GM12878 (cell line): Measurements from ENCODE around the gene CD300H. TPM values are rescaled to one million over a fixed set of nuclear protein-coding genes. Genes with fewer than 3 reads are reported as not detected.

ENCODE experiments used
- ATAC-seq: fragments of 200-7000 bp; cut with Tn5 transposase; 3 replicates; pipeline ENCODE4 v1.9.1; 2020; ENCODE audit warnings: mild to moderate bottlenecking, moderate library complexity
- BruUV-seq: library from RNA; stranded (reverse); fragments of 400-500 nt; replicated peaks from 2 replicates; lab custom pipeline; 2021; lab: Mats Ljungman, UMichigan
- CTCF ChIA-PET: fragments of 300-600 bp; sonication (Branson Sonifier 250); formaldehyde crosslinking; extraction: SDS; loops from one replicate; lab custom pipeline; 2021; ENCODE audit warnings: inconsistent platforms; lab: Yijun Ruan, JAX
- POLR2A ChIA-PET: fragments of 350-600 bp; formaldehyde crosslinking; extraction: SDS; loops from one replicate; lab custom pipeline; 2021; ENCODE audit warnings: inconsistent platforms; lab: Charles Lee
- RAD21 ChIA-PET: fragments of 300-600 bp; sonication (Branson Sonifier 250); formaldehyde crosslinking; loops from one replicate; lab custom pipeline; 2023; ENCODE audit warnings: antibody characterized with exemption; ENCODE audit not compliant: unreplicated experiment; lab: Charles Lee
- SMC1A ChIA-PET: fragments of 300-600 bp; sonication (Branson Sonifier 250); formaldehyde crosslinking; loops from one replicate; lab custom pipeline; 2023; ENCODE audit not compliant: unreplicated experiment, uncharacterized antibody; lab: Charles Lee
- DNase-seq: peaks from one replicate; pipeline ENCODE4 v3.0.0-alpha.2; 2011; ENCODE audit warnings: low read depth, low spot score
- FAIRE-seq: peaks from 3 replicates; lab custom pipeline; 2011; peaks lifted over from hg19 to GRCh38; lab: Jason Lieb, UNC
- H2AFZ ChIP-seq: 2 replicates; pipeline ENCODE4 v1.6.0; 2011; ENCODE audit warnings: low read depth, low read length, control low read depth; ENCODE audit not compliant: control insufficient read depth
- H3K27ac ChIP-seq: 2 replicates; pipeline ENCODE4 v1.5.1; 2011; ENCODE audit warnings: control low read depth; ENCODE audit not compliant: control insufficient read depth, insufficient read depth
- H3K27me3 ChIP-seq, 2 experiments: replicated peaks in 1 of 2; 2 replicates each; pipeline versions ENCODE4 v1.6.0 to v1.6.1; 2011; ENCODE audit warnings: low read length in 1 of 2; ENCODE audit not compliant: control insufficient read depth in 2 of 2, insufficient read depth in 2 of 2
- H3K36me3 ChIP-seq, 2 experiments: 2 replicates each; pipeline ENCODE4 v1.5.1; 2011; ENCODE audit warnings: low read length in 1 of 2; ENCODE audit not compliant: control insufficient read depth in 2 of 2, insufficient read depth in 2 of 2
- H3K4me1 ChIP-seq: 2 replicates; pipeline ENCODE4 v1.6.1; 2011; ENCODE audit warnings: mild to moderate bottlenecking, low read length, moderate library complexity, mixed read lengths; ENCODE audit not compliant: control insufficient read depth, insufficient read depth
- H3K4me2 ChIP-seq: 2 replicates; pipeline ENCODE4 v1.6.0; 2011; ENCODE audit warnings: control low read depth; ENCODE audit not compliant: control insufficient read depth, insufficient read depth
- H3K4me3 ChIP-seq: fragments of 200-600 bp; sonication (generic); 2 replicates; pipeline ENCODE4 v1.5.1; 2016
- H3K79me2 ChIP-seq: 2 replicates; pipeline ENCODE4 v1.6.0; 2011; ENCODE audit warnings: low read length; ENCODE audit not compliant: control insufficient read depth, insufficient read depth
- H3K9ac ChIP-seq: 2 replicates; pipeline ENCODE4 v1.8.0; 2011; ENCODE audit warnings: low read length, control low read depth, mixed read lengths; ENCODE audit not compliant: control insufficient read depth, insufficient read depth
- H3K9me3 ChIP-seq: replicated peaks from 3 replicates; pipeline ENCODE4 v1.5.1; 2011; ENCODE audit warnings: mild to moderate bottlenecking, low read length; ENCODE audit not compliant: control insufficient read depth, insufficient read depth
- H4K20me1 ChIP-seq: 2 replicates; pipeline ENCODE4 v1.6.0; 2011; ENCODE audit not compliant: control insufficient read depth, insufficient read depth
- BACH1 ChIP-seq: fragments of 450-650 bp; IDR thresholded peaks from 2 replicates; pipeline ENCODE4 v1.6.1; 2017; ENCODE audit warnings: mild to moderate bottlenecking, borderline replicate concordance
- NFYA ChIP-seq: IDR thresholded peaks from 2 replicates; pipeline ENCODE4 v1.6.1; 2011; ENCODE audit warnings: low read depth, mild to moderate bottlenecking, low read length, improper control_type of control experiment, borderline replicate concordance
- NR2F1 ChIP-seq: fragments of 450-650 bp; conservative IDR thresholded peaks from 2 replicates; pipeline ENCODE4 v1.6.1; 2017; ENCODE audit warnings: mild to moderate bottlenecking
- POLR2AphosphoS2 ChIP-seq: IDR thresholded peaks from 2 replicates; pipeline ENCODE4 v1.6.1; 2011; ENCODE audit warnings: low read depth, mild to moderate bottlenecking, low read length, improper control_type of control experiment, moderate library complexity
- RUNX3 ChIP-seq: IDR thresholded peaks from 2 replicates; pipeline ENCODE4 v1.6.1; 2012; ENCODE audit warnings: low read length, inconsistent platforms
- SUPT20H ChIP-seq: IDR thresholded peaks from 2 replicates; pipeline ENCODE4 v1.6.1; 2011; ENCODE audit warnings: low read depth, mild to moderate bottlenecking, low read length, moderate library complexity, borderline replicate concordance; ENCODE audit not compliant: control insufficient read depth
- WRNIP1 ChIP-seq: IDR thresholded peaks from 2 replicates; pipeline ENCODE4 v1.6.1; 2011; ENCODE audit warnings: low read depth, low read length, improper control_type of control experiment, borderline replicate concordance
- ZBTB33 ChIP-seq: fragments of 450-650 bp; IDR thresholded peaks from 2 replicates; pipeline ENCODE4 v1.6.1; 2017; ENCODE audit warnings: mild to moderate bottlenecking
- ZNF207 ChIP-seq: fragments of 450-650 bp; IDR thresholded peaks from 2 replicates; pipeline ENCODE4 v1.6.1; 2014; ENCODE audit warnings: antibody characterized with exemption, mild to moderate bottlenecking, borderline replicate concordance
- WGBS: methylation state at CpG from one replicate; pipeline ENCODE4 v1.1.6; 2016; ENCODE audit warnings: low lambda C conversion rate; ENCODE audit not compliant: insufficient replicate concordance, insufficient coverage; ENCODE audit errors: missing lambda C conversion rate; 5-methylcytosine and 5-hydroxymethylcytosine counted together
- in situ Hi-C: fragments of 300-500 bp; cut with MboI; formaldehyde crosslinking; loops from 9 replicates; pipeline ENCODE4 v1.14.3; 2018; ENCODE audit warnings: mixed read lengths
- intact Hi-C: fragments of 100-400 bp; cut with micrococcal nuclease; formaldehyde crosslinking; loops from one replicate; pipeline ENCODE4 v1.14.2; 2022; ENCODE audit not compliant: unreplicated experiment
- polyA plus RNA-seq, 11 experiments: library from polyadenylated mRNA; depleted of rRNA in 4 of 11; unstranded in 6 of 11; stranded (reverse) in 5 of 11; fragments of >200 nt; fragmentation: Nextera tagmentation in 4 of 11; fragmentation: Illumina TruSeq in 1 of 11; extraction: Ambion mirVana in 4 of 11; extraction: Trizol in 1 of 11; gene quantifications; 1 replicate in 1 of 11; 2 replicates in 10 of 11; pipeline versions ENCODE4 v1.2.1 to v1.2.3, GENCODE V29; 2011 to 2016; ENCODE audit warnings: inconsistent platforms in 2 of 11, missing spikeins in 2 of 11, low read depth in 1 of 11
- total RNA-seq, 4 experiments: library from RNA; depleted of rRNA in 3 of 4; stranded (reverse); fragments of >200 nt in 3 of 4; fragmentation: Illumina TruSeq in 1 of 4; extraction: Trizol in 1 of 4; gene quantifications; 2 replicates each; pipeline versions ENCODE4 v1.2.1 to v1.2.3, GENCODE V29; 2013 to 2021
- TF ChIP-seq, protein P1 (sequence below): fragments of 450-650 bp; IDR thresholded peaks from 2 replicates; pipeline ENCODE4 v1.6.1; 2017; ENCODE audit warnings: mild to moderate bottlenecking, moderate library complexity
- TF ChIP-seq, protein P2 (sequence below): fragments of 150-350 bp; IDR thresholded peaks from 2 replicates; pipeline ENCODE4 v1.6.1; 2016; ENCODE audit warnings: low read depth, low read length
- TF ChIP-seq, protein P3 (sequence below): fragments of 450-650 bp; formaldehyde crosslinking; IDR thresholded peaks from 2 replicates; pipeline ENCODE4 v1.5.0; 2022; ENCODE audit warnings: mild to moderate bottlenecking, missing genetic modification characterization

CD300H gene
- total and polyA plus RNA-seq, 10 of the 15 experiments (the other 5 are each of a cell fraction or from before 2014, with no cell fraction given): not detected

GRCh38 chr17:74547736-74548135, 19.6 kb downstream of the CD300H start:
- Histone ChIP-seq H3K9ac (no peak overlapping the region), H3K4me2 (no peak overlapping the region), H3K4me3 (no peak overlapping the region), H3K27me3 (no peaks in the 10 kb centered on the region; a peak in 2 of 4 replicates), H3K27ac (no peak overlapping the region), H2AFZ (no peak overlapping the region), H3K36me3 (no peaks in the 10 kb centered on the region), H3K79me2 (no peaks in the 10 kb centered on the region), H3K4me1 (no peaks in the 10 kb centered on the region), H3K9me3 (no peaks in the 10 kb centered on the region), H4K20me1 (no peaks in the 10 kb centered on the region)
- POLR2A ChIA-PET: no interaction called here
- ATAC-seq: no peak
- RAD21 ChIA-PET: no interaction called here
- no TSS peak for BruUV-seq
- in situ Hi-C loops: no loop called here
- WGBS: 24% methylated on average over 3 of the region's 3 CpGs
- intact Hi-C loops: no loop called here
- DNase-seq: no peak
- SMC1A ChIA-PET: no interaction called here
- CTCF ChIA-PET: no interaction called here
- FAIRE-seq: no peak
- TF ChIP-seq POLR2AphosphoS2 (no peak), BACH1 (no peak), RUNX3 (no peak), SUPT20H (no peak), NFYA (no peak), NR2F1 (no peak), ZNF207 (no peak), ZBTB33 (no peak), WRNIP1 (no peak)
- TF ChIP-seq, protein P1, sequence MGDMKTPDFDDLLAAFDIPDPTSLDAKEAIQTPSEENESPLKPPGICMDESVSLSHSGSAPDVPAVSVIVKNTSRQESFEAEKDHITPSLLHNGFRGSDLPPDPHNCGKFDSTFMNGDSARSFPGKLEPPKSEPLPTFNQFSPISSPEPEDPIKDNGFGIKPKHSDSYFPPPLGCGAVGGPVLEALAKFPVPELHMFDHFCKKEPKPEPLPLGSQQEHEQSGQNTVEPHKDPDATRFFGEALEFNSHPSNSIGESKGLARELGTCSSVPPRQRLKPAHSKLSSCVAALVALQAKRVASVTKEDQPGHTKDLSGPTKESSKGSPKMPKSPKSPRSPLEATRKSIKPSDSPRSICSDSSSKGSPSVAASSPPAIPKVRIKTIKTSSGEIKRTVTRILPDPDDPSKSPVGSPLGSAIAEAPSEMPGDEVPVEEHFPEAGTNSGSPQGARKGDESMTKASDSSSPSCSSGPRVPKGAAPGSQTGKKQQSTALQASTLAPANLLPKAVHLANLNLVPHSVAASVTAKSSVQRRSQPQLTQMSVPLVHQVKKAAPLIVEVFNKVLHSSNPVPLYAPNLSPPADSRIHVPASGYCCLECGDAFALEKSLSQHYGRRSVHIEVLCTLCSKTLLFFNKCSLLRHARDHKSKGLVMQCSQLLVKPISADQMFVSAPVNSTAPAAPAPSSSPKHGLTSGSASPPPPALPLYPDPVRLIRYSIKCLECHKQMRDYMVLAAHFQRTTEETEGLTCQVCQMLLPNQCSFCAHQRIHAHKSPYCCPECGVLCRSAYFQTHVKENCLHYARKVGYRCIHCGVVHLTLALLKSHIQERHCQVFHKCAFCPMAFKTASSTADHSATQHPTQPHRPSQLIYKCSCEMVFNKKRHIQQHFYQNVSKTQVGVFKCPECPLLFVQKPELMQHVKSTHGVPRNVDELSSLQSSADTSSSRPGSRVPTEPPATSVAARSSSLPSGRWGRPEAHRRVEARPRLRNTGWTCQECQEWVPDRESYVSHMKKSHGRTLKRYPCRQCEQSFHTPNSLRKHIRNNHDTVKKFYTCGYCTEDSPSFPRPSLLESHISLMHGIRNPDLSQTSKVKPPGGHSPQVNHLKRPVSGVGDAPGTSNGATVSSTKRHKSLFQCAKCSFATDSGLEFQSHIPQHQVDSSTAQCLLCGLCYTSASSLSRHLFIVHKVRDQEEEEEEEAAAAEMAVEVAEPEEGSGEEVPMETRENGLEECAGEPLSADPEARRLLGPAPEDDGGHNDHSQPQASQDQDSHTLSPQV: no peak
- TF ChIP-seq, protein P2, sequence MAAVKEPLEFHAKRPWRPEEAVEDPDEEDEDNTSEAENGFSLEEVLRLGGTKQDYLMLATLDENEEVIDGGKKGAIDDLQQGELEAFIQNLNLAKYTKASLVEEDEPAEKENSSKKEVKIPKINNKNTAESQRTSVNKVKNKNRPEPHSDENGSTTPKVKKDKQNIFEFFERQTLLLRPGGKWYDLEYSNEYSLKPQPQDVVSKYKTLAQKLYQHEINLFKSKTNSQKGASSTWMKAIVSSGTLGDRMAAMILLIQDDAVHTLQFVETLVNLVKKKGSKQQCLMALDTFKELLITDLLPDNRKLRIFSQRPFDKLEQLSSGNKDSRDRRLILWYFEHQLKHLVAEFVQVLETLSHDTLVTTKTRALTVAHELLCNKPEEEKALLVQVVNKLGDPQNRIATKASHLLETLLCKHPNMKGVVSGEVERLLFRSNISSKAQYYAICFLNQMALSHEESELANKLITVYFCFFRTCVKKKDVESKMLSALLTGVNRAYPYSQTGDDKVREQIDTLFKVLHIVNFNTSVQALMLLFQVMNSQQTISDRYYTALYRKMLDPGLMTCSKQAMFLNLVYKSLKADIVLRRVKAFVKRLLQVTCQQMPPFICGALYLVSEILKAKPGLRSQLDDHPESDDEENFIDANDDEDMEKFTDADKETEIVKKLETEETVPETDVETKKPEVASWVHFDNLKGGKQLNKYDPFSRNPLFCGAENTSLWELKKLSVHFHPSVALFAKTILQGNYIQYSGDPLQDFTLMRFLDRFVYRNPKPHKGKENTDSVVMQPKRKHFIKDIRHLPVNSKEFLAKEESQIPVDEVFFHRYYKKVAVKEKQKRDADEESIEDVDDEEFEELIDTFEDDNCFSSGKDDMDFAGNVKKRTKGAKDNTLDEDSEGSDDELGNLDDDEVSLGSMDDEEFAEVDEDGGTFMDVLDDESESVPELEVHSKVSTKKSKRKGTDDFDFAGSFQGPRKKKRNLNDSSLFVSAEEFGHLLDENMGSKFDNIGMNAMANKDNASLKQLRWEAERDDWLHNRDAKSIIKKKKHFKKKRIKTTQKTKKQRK: no peak
- TF ChIP-seq, protein P3, sequence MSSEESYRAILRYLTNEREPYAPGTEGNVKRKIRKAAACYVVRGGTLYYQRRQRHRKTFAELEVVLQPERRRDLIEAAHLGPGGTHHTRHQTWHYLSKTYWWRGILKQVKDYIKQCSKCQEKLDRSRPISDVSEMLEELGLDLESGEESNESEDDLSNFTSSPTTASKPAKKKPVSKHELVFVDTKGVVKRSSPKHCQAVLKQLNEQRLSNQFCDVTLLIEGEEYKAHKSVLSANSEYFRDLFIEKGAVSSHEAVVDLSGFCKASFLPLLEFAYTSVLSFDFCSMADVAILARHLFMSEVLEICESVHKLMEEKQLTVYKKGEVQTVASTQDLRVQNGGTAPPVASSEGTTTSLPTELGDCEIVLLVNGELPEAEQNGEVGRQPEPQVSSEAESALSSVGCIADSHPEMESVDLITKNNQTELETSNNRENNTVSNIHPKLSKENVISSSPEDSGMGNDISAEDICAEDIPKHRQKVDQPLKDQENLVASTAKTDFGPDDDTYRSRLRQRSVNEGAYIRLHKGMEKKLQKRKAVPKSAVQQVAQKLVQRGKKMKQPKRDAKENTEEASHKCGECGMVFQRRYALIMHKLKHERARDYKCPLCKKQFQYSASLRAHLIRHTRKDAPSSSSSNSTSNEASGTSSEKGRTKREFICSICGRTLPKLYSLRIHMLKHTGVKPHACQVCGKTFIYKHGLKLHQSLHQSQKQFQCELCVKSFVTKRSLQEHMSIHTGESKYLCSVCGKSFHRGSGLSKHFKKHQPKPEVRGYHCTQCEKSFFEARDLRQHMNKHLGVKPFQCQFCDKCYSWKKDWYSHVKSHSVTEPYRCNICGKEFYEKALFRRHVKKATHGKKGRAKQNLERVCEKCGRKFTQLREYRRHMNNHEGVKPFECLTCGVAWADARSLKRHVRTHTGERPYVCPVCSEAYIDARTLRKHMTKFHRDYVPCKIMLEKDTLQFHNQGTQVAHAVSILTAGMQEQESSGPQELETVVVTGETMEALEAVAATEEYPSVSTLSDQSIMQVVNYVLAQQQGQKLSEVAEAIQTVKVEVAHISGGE (CRISPR knock-in tag): no peak
